Neural crest cell (in vitro differentiated cells): ENCODE data around the gene ELL. TPM values are rescaled to one million over a fixed set of nuclear protein-coding genes. Genes with fewer than 3 reads are reported as not detected.

Source experiments
- DNase-seq: peaks from one replicate; pipeline ENCODE4 v3.0.0; 2021; ENCODE audit warnings: low read depth, mixed read lengths, low spot score
- H3K27ac Mint-ChIP-seq: one replicate; pipeline ENCODE4 v1.8.0; 2021; ENCODE audit warnings: mild to moderate bottlenecking, mixed read lengths; ENCODE audit not compliant: unreplicated experiment
- H3K27me3 Mint-ChIP-seq: 2 replicates; pipeline ENCODE4 v1.8.0; 2021; ENCODE audit warnings: low read depth, mild to moderate bottlenecking, mixed read lengths
- H3K36me3 Mint-ChIP-seq: 2 replicates; pipeline ENCODE4 v1.8.0; 2021; ENCODE audit warnings: low read depth, mild to moderate bottlenecking, mixed read lengths
- H3K4me1 Mint-ChIP-seq: 2 replicates; pipeline ENCODE4 v1.8.0; 2021; ENCODE audit warnings: mixed read lengths
- H3K4me3 Mint-ChIP-seq: one replicate; pipeline ENCODE4 v1.8.0; 2021; ENCODE audit warnings: mild to moderate bottlenecking, mixed read lengths
- H3K9me3 Mint-ChIP-seq: 2 replicates; pipeline ENCODE4 v1.8.0; 2021; ENCODE audit warnings: mixed read lengths
- CTCF ChIP-seq: fragments of 200-600 bp; sonication (generic); conservative IDR thresholded peaks from 2 replicates; pipeline ENCODE4 v1.5.0; 2021; ENCODE audit warnings: antibody characterized with exemption, mild to moderate bottlenecking
- total RNA-seq: library from RNA; stranded (reverse); gene quantifications from 2 replicates; pipeline ENCODE4 v1.2.1, GENCODE V29; 2021

The ELL gene
- total RNA-seq, 1 donor from 2014 or later = 11.1 TPM

GRCh38 chr19:18500799-18501198, 21.1 kb downstream of the ELL start:
- Mint-ChIP-seq H3K27ac (no peak overlapping the region), H3K9me3 (no peaks in the 10 kb centered on the region), H3K36me3 (no peaks in the 10 kb centered on the region), H3K27me3 (no peaks in the 10 kb centered on the region), H3K4me3 (no peak overlapping the region), H3K4me1 (peaks cover 17% of the 10 kb centered on the region)
- TF ChIP-seq CTCF = no peak
- DNase-seq = no peak

- no peak overlapping the region for H3K4me3 Mint-ChIP-seq
- H3K36me3 Mint-ChIP-seq = no peaks in the 10 kb centered on the region
- H3K27ac Mint-ChIP-seq = no peak overlapping the region
- peaks cover 16% of the 10 kb centered on the region for H3K4me1 Mint-ChIP-seq
- no peaks in the 10 kb centered on the region for H3K27me3 Mint-ChIP-seq
- no peaks in the 10 kb centered on the region for H3K9me3 Mint-ChIP-seq
- TF ChIP-seq CTCF = no peak
- DNase-seq = no peak
Observed at GRCh38 chr19:18500376-18500775, 21.5 kb downstream of the ELL start.

- TF ChIP-seq CTCF = no peak
- Mint-ChIP-seq H3K9me3 (no peaks in the 10 kb centered on the region), H3K36me3 (no peaks in the 10 kb centered on the region), H3K27ac (no peak overlapping the region), H3K27me3 (no peaks in the 10 kb centered on the region), H3K4me3 (no peak overlapping the region), H3K4me1 (peaks cover 13% of the 10 kb centered on the region)
- no peak for DNase-seq
Observed at GRCh38 chr19:18499055-18499775, 22.7 kb downstream of the ELL start.

- no peak for TF ChIP-seq CTCF
- Mint-ChIP-seq H3K4me1 (peaks cover 17% of the 10 kb centered on the region), H3K36me3 (no peaks in the 10 kb centered on the region), H3K27me3 (no peaks in the 10 kb centered on the region), H3K4me3 (no peak overlapping the region), H3K27ac (no peak overlapping the region), H3K9me3 (no peaks in the 10 kb centered on the region)
- DNase-seq = no peak
Observed at GRCh38 chr19:18496980-18497256, 25.0 kb downstream of the ELL start.

GRCh38 chr19:18496167-18496979, 25.5 kb downstream of the ELL start:
- no peaks in the 10 kb centered on the region for H3K27me3 Mint-ChIP-seq
- no peak overlapping the region for H3K4me3 Mint-ChIP-seq
- TF ChIP-seq CTCF = no peak
- H3K4me1 Mint-ChIP-seq = peaks cover 17% of the 10 kb centered on the region
- no peaks in the 10 kb centered on the region for H3K9me3 Mint-ChIP-seq
- DNase-seq = no peak
- H3K36me3 Mint-ChIP-seq = no peaks in the 10 kb centered on the region
- H3K27ac Mint-ChIP-seq = peak overlapping the region; percentile 78
